NK-92 (cell line): ENCODE results near the gene HAPSTR1.
"Not testable (repeated sequence)": the region's sequence is repeated elsewhere in the genome, so short reads cannot be mapped to it uniquely, and the experiment has no call there.

Experiments used
- DNase-seq: peaks from one replicate; lab custom pipeline; 2025; ENCODE audit not compliant: unreplicated experiment; lab: John Stamatoyannopoulos, UW

Gene HAPSTR1

DNA sequence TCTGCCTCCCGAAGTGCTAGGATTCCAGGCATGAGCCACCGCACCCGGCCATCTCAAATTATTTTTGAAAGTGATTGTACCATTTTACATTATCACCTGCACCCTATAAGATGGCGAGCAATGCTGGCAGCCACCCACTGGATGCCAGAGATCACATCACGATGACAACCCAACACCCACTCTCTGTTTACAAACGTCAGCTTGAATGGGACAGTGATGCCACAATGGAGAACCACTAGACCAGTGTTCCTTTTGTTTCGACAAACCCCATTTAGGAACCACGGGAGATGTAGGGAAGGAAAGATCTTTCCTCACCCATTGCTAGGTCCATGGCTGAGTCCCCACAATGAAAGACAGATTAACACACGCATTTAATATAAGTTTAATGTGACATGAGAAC lies 20.1 kb upstream of the HAPSTR1 start:
- DNase-seq = no peak

DNA sequence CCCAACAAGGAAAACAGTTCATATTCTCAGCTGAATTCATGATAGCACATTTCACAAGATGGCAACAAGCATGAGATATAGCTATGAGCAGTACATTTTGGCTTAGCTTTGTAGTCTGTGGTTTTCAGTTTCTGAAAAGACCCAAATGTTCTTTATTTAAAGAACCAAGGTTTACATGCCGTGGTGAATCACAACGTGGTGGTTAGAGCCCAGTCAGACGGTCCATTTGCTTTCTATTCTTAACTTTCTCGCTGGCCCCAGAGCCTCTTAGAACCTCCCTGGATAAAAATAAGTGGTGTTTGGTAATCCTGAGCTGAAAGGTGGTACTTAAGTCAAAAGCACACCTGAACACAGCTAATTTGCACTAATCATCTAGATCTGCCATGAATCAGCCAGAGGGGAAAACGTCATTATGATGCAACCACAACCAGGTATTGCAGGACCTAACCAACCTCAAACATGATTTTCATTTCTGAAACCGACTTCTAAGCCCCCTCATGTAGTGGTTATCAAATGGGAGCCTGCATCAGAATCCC lies 18.6 kb upstream of the HAPSTR1 start:
- DNase-seq = no peak

DNA sequence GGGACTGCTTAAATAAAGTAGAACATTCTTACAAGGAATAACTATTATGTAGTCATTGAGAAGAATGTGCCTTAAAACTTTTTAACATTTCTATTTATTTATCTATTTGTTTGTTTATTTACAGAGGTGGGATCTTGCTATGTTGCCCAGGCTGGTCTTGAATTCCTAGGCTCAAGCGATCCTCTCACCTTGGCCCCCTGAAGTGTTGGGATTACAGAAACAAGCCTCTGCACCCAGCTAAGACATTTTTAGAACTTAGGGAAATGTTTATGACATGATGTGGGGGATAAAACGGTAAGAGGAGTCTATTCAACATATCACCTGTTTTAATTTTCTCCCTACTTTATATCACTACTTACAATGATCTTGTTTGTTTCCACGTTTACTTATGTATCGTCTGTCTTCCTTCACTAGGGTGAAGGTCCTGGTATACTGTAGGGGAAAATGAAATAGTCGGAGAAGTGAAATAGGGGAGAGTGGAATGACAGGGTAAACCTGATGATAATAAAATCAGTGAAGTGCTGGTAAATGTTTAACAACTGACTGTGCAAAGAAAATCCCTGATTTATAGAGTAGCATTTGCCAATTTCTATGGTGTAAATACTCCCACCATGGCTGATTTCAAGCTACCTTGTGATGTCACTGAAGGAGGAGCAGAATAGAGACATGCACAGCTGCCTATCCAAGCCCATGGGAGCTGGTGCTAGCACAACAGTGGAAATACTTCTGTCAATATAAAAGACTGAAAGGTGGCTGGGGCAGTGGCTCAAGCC lies 16.0 kb upstream of the HAPSTR1 start:
- no peak for DNase-seq

- no peak for DNase-seq
These were observed 14.2 kb upstream of the HAPSTR1 start for GRCh38 chr16:9077091-9077809.

DNA sequence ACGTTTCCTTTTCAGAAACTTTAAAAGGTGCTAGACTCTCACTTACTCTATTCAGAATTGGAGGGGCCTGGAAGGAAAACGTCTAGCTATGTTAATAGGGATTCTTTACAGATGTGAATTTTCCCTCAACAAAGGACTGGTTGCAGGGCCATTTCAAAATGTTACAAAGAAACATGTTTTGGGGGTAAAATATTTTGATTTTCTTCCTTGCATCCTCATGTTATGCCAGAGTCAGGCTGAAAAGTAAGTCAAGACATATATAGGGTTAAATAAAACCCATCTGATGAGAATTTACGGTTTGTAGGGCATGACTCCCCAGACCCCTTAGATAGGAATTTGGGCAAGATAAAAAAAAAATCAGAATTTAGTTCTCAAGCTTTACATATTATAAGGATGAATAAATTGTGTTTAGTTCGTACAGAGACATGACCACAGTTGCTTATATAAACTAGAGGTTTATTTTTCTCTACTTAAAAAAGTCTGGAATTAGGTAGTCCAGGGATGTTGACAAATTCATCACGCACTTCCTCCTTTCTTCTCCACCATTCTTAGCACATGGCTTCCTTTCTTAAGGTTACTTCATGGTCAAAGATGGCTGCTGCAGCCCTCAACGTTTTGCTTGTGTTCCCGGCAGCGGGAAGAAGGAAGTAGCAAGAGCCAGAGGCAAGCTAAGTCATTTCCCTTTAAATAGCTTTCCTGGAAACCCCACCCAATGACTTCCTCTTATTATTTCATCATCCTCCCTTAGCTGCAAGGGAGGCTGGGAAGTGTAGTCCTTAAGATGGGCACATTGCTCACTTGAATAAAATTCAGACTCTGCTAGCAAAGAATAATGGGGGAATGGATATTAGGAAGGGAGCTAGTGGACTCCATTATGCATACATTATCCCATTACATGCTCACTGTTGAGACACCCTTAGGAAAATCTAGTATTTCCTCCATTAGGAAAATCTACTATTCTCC lies 12.7 kb upstream of the HAPSTR1 start:
- not testable (repeated sequence) for DNase-seq

DNA sequence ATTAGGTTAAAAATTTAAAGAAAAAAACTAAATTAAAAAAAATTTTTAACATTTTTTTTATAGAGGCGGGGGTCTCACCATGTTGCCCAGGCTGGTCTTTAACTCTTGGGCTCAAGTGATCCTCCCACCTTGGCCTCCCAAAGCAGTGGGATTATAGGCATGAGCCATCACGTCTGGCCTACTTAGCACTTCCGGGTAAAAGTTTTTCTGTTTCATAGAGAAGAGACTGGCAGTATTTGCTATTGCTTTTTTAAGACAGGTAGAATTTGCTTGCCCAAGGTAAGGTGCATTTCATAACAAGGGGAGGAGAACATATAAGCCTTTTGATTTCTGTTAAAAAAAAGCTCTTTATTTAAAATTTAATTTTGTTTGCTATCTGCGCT lies 12.0 kb upstream of the HAPSTR1 start:
- DNase-seq = no peak

DNA sequence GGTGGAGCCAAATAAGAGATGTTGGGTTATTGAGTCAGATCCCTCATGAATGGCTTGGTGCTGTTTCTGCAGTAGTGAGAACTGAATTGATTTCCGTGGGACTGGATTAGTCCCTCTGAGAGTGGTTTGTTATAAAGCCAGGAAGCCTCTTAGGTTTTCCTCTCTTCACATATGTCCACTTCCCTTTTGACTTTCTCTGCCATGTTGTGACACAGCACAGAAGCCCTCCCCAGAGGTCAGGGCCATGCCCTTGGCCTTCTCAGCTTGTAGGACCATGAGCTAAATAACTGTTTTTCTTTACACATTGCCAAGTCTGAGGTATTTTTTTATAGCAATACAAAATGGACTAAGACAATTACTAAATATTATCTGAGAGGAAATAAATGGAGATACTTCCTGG lies 10.3 kb upstream of the HAPSTR1 start:
- no peak for DNase-seq

GRCh38 chr16:9081843-9082242 lies 9.6 kb upstream of the HAPSTR1 start:
- DNase-seq = no peak

DNA sequence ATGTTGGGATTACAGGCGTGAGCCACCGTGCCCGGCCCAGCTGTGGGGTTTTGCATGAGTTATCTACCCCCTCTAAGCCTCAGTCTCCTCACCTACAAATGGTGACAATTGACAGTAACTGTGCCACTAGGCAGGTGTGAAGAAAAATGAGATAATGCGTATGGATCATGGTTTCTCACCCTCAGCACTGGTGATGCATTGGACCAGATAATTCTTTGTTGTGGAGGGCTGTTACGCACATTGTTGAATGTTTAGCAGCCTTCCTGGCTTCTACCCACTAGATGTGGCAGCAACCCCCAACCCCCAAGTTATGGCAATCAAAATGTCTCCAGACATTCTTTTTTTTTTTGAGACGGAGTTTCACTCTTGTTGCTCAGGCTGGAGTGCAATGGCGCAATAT lies 9.0 kb upstream of the HAPSTR1 start:
- DNase-seq = no peak

DNA sequence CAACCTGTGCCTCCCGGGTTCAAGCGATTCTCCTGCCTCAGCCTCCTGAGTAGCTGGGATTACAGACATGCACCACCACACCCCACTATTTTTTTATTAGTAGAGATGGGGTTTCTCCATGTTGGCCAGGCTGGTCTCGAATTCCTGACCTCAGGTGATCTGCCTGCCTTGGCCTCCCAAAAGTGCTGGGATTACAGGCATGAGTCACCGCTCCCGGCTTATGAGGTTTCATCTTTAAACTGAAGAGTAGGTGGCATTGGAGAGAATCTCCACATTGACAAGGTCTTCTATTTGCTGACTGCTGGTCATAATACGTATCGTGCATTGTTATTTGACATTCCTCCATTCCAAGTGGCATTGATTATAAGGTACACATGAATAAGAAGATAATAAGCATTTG lies 3.7 kb upstream of the HAPSTR1 start:
- DNase-seq = not testable (repeated sequence)

GRCh38 chr16:9088848-9089247 lies 2.6 kb upstream of the HAPSTR1 start:
- DNase-seq = no peak

- no peak for DNase-seq
These were observed 1.8 kb upstream of the HAPSTR1 start for GRCh38 chr16:9089660-9090059.

DNA sequence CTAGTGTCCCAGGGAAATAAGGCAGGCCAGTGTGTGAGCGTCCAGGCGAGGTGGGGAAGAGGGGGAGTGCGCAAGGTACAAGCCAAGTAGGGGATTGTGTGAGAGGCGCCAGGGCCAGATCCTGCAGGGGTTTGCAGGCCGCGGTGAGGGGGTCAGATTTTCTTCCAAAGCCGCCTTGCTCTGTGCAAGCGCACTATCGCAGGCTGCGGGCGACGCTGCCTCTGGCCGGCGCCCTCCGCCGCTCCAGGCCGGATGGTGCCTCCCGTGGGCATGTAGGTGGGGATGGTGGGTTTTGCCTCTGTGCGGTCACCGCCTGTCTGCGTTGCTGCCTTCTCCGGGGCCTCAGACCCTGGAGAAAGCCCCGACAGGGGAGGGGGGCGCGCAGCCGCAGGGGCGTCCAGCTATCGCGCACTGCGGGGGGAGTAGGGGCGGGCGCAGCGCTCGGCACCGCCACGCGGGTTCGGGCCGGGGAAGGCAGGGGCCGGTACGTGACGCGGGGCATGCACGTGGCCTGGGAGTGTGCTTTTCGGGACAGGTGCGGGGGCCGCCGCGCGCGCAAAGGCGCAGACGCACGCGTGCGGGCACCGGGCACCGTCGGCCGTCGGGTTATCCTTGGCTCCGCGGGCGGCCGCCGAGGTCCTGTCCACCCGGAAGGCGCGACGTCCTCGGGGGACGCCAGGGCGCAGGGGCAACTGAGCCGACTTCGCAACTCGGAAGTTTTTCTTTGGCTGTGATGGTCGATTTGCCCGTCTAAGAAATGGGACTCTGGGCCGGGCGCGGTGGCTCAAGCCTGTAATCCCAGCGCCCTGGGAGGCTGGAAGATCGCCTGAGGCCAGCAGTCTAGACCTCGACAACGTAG lies 1.1 kb upstream of the HAPSTR1 start:
- no peak for DNase-seq

DNA sequence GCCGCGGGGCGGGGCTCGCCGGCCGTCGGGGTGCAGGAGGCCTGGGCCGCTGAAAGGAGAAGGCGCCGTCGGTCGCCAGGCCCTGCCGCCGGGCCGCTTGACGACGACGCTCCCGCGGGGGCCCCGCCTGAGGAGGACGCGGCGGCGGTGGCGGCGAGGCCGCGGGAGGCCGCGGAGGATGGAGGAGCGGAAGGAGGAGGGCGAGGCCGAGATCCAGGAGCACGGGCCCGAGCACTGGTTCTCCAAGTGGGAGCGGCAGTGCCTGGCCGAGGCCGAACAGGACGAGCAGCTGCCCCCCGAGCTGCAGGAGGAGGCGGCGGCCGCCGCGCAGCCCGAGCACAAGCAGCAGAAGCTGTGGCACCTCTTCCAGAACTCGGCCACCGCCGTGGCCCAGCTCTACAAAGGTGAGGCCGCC lies 430 bp downstream of the HAPSTR1 start:
- DNase-seq = no peak

DNA sequence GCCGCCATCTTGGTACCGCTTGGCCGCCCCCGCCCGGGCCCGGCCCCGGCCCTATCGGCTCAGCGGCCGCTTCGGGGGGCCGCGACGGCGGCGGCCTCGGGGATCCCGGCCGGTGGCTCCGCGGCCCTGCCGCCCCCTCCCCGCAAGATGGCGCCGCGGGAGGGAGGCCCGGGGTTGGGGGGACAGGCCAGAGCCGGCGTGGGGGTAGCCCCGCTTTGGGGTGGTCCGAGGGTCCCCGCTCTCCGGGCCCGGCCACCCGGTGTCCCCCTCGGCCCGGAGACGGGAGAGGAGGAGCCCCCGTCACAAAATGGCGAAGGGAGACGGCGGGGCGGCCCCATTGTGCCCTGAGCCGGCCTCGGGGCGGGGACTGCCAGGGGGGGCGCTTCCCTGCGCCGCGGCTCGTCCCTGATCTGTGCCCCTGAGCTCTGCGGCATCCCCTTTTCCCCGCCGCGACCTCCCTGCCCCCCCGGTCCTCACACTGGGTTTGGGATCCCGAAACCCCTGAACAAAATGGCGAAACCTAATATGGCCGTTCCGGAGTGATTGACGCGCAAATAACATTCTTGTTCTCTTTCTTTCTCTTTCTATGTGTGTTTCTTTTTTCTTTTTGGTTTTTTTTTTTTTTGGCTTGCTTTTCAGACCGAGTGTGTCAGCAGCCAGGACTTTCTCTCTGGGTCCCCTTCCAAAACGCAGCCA lies 986 bp downstream of the HAPSTR1 start:
- DNase-seq = no peak

DNA sequence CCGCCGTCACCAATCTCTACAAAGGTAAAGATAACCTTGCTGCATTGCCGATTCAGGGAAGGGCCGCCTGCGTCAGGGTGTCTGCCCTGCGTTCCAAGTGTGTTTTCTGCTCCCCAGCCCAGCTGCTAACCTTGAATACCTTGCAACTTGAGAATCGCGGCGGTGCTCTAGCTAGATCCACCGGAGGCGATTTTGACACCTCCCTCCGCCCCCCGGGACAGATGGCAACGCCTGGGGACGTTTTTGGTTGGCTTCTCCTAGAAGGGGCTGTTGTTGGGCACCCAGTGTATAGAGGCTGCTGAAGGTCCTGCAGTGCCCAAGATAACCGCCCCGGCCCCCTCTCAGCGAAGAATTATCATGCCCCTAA lies 1.5 kb downstream of the HAPSTR1 start:
- no peak for DNase-seq

DNA sequence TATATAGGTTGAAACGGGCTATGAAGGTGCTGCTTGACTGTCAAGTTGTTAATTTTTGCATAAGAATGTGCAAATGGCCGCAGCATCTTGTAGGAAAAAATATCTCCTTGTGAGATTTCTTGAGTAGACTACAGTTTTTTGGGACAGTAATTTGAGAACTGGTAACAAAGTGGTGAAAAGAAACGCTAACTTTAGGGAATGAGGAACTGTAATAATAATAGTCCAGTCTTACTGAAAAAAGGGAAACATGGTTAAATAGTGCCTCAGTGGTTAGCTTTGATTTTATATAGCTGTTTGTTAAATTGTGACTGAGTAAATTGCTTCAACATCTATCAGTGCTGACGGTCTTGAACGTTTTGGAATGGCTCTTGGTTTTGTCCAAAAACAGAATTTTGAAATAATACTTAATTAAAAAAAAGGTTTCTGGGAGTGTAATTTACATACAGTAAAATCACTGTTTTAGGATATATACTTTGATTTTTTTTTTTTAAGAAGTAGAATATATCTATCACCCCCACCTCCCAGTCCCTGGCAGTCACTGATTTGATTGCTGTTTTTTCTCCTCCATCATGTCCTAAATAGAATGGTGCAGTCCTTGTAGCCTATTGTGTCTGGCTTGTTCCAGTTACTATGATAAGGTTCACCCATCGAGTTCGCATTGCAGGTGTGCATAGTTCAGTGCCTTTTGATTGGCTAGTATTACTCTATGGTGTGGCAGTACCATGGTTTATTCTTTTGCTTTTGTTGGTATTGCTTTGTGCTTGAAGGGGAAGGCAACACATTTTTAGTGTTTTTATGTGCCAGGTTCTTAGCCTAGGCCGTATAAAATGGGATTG lies 2.8 kb downstream of the HAPSTR1 start:
- DNase-seq = no peak

DNA sequence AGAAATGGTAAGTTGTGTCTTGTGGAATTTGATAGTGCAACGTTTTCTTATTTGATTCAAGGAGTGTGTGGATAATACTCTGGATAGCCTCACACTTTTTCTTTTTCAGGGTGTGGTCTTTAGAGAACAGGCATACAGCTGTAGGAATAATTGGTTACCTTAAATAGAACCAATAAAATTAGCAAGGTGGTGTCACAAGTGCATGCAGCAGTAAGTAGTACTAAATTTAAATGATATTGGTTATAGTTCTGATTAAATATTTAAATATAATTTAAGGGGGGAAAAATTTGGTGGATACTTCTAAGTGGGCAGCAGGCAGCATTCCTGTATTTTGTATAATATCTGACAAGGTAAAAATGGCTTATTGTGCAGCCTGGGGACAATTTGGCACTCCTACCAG lies 3.7 kb downstream of the HAPSTR1 start:
- no peak for DNase-seq
